H7 (cell line): Measurements from ENCODE around the gene IL17RC. TPM values are rescaled to one million over a fixed set of nuclear protein-coding genes. Genes with fewer than 3 reads are reported as not detected.

Experiments
- DNase-seq: peaks from one replicate; pipeline ENCODE4 v3.0.0; 2012
- H3K27me3 ChIP-seq: 2 replicates; pipeline ENCODE4 v1.6.0; 2011; ENCODE audit warnings: mild to moderate bottlenecking, low read length; ENCODE audit not compliant: control insufficient read depth, insufficient read depth
- H3K36me3 ChIP-seq: replicated peaks from 2 replicates; pipeline ENCODE4 v1.5.1; 2011; ENCODE audit warnings: low read length; ENCODE audit not compliant: control insufficient read depth, insufficient read depth
- H3K4me3 ChIP-seq: 2 replicates; pipeline ENCODE4 v1.5.1; 2011; ENCODE audit warnings: low read depth, mild to moderate bottlenecking, control low read depth, low read length, moderate library complexity; ENCODE audit not compliant: insufficient read depth
- total RNA-seq: library from RNA; depleted of rRNA; stranded (reverse); fragments of >200 nt; shearing (Covaris generic); gene quantifications from 2 replicates; pipeline ENCODE4 v1.2.3, GENCODE V29; 2014

Gene IL17RC
- total RNA-seq, 1 experiment from 2014 or later = 11.6 TPM

- H3K27me3 ChIP-seq = no peaks in the 10 kb centered on the region
- DNase-seq = peak; percentile 82
- H3K4me3 ChIP-seq = no peak within 1 kb of the TSS
- no peaks in the 10 kb centered on the region; the same call in 1 of the 2 replicates for H3K36me3 ChIP-seq
These were observed 14.3 kb upstream of the IL17RC start, which contains the start of gene IL17RE for GRCh38 chr3:9902372-9903237. TSS of gene IL17RE (plus strand) at chr3:9902848. CDS start at chr3:9902933, 85 bp downstream.

DNA sequence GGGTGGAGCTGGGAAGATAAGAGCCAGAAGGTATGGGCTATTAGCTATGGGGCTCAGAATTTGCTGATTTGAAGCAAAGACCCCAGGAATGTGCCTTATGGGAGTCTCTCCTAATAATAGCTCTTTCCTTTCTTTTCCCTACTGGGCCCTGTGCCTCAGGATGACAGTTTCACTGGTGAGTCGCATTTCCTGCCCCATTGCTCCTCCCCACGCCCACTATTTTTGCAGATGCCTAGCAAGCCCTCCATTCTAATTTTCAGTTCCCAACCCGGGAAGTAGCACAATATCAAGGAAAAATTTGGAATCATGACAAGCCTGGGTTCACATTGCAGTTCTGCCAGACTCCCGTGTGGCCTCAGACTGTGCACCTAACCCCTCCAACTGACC lies 13.7 kb upstream of the IL17RC start:
- H3K27me3 ChIP-seq = no peaks in the 10 kb centered on the region
- no peaks in the 10 kb centered on the region; the same call in 1 of the 2 replicates for H3K36me3 ChIP-seq
- DNase-seq = no peak
- H3K4me3 ChIP-seq = no peak overlapping the region

DNA sequence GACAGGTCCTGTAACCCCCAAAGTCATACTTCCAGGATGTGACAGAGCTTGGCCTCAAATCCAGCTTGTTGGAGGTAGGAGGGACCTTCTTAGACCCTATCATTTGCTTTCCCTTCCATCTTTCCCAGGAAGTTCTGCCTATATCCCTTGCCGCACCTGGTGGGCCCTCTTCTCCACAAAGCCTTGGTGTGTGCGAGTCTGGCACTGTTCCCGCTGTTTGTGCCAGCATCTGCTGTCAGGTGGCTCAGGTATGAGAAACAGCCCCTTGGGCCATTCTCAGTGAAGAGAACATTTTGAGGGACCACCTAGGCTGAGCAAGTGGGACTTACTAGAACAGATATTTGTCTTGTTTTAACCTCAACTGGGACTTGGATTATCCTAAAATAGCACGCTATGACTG lies 13.0 kb upstream of the IL17RC start:
- H3K36me3 ChIP-seq = no peaks in the 10 kb centered on the region; the same call in 1 of the 2 replicates
- H3K4me3 ChIP-seq = no peak overlapping the region
- DNase-seq = no peak
- no peaks in the 10 kb centered on the region for H3K27me3 ChIP-seq

GRCh38 chr3:9906480-9906879 lies 10.4 kb upstream of the IL17RC start:
- Histone ChIP-seq H3K27me3 (no peaks in the 10 kb centered on the region), H3K36me3 (no peaks in the 10 kb centered on the region; the same call in 1 of the 2 replicates), H3K4me3 (no peak overlapping the region)
- no peak for DNase-seq

DNA sequence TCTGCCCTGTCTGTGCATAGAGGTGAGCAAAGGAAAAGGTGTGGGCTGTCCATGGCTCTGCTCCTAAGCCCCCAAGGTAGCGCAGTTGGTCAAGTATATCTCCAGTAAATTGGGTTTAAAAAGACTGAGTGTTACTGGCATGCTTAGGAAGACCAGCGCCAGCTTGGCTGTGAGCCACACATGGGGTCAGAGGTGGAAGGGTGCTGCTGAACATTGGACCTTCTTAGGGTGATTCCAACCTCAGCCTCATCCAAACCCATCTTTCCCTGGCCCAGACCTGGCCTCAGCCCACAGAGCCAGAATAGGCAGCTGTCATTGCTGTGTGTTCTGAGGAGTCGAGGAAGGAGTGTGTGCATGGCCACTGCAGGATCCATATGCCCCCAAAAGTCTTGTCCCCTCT lies 8.6 kb upstream of the IL17RC start:
- Histone ChIP-seq H3K4me3 (no peak overlapping the region), H3K36me3 (no peaks in the 10 kb centered on the region; the same call in 1 of the 2 replicates), H3K27me3 (no peaks in the 10 kb centered on the region)
- no peak for DNase-seq

GRCh38 chr3:9909221-9910013 lies 7.5 kb upstream of the IL17RC start:
- H3K36me3 ChIP-seq = no peaks in the 10 kb centered on the region; the same call in 1 of the 2 replicates
- no peak overlapping the region for H3K4me3 ChIP-seq
- H3K27me3 ChIP-seq = no peaks in the 10 kb centered on the region; the same call in 1 of the 2 replicates
- no peak for DNase-seq

DNA sequence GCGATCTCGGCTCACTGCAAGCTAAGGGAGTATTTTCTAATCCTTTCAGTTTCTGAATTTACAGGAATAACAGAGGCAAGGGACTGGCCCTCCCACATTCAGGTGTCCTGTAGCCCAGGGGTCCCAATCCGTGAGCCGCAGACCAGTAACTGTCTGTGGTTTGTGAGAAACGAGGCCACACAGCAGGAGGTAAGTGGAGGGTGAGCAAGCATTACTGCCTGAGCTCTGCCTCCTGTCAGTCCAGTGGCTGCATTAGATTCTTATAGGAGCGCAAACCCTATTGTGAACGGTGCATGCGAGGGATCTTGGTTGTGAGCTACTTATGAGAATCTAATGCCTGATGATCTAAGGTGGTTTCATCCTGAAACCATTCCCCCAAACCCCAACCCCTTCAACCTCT lies 5.0 kb upstream of the IL17RC start:
- Histone ChIP-seq H3K4me3 (no peak overlapping the region), H3K36me3 (no peaks in the 10 kb centered on the region), H3K27me3 (peaks cover 3% of the 10 kb centered on the region)
- DNase-seq = no peak

DNA sequence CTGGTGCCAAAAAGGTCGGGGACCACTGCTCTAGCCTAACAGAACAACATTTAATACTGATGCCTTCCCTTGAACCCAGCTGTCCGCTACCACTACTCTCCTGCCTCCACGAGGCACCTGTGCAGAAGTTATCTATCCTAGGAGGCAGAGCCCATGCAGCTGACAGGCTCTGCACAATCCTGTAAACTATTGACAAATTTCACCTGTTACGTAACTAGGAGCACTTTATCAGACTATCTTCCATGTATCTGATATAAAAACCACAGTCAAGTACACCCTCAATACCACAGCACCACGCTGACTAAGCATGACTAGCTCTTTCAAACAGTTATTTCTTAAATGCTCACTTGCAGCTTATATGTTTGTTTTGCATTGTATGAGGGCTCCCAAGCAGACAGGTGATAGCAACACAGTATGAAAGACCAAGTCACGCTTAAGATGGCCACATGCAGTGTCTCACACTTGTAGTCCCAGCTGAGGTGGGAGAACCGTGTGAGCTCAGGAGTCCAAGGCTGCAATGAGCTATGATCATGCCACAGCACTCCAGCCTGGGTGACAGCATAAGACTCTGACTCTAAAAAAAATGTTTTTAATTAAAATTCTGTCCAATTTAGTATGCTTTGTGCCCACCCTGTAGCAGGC lies 4.5 kb upstream of the IL17RC start:
- Histone ChIP-seq H3K36me3 (no peaks in the 10 kb centered on the region), H3K27me3 (peaks cover 3% of the 10 kb centered on the region), H3K4me3 (no peak overlapping the region)
- no peak for DNase-seq

GRCh38 chr3:9913601-9914000 lies 3.3 kb upstream of the IL17RC start:
- Histone ChIP-seq H3K27me3 (peaks cover 3% of the 10 kb centered on the region), H3K36me3 (no peaks in the 10 kb centered on the region), H3K4me3 (no peak overlapping the region)
- DNase-seq = no peak

GRCh38 chr3:9914011-9914410 lies 2.9 kb upstream of the IL17RC start:
- DNase-seq = no peak
- Histone ChIP-seq H3K27me3 (peaks cover 3% of the 10 kb centered on the region), H3K36me3 (no peaks in the 10 kb centered on the region), H3K4me3 (no peak overlapping the region)

DNA sequence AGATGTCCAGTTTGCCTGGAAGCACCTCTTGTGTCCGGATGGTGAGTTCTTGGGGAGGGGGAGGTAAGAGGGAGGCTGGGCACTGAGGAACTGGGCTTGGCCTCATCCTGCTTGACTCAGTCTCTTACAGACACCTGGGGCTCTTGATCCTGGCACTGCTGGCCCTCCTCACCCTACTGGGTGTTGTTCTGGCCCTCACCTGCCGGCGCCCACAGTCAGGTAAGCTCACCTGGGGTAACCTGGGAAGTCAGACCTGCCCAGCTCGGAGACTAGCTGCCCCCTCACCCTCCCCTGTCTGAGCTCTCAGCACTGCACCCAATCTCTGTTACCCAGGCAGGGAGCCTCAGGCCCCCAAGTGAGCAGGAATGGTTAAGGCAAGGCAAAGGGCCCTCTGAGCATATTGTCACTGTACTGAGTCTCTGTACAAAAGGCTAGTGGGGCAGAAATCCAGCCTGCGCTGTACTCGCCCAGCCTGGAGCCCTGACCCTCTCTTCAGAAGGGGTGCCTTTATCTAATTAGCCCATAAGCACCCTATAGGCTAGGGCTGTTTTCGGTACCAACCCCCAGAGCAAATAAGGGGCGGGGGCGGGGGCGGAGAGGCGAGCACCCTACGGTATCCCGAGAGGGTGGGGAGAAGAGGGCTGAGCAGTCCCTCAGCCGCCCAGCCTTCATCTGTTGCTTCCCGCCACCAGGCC lies 2.2 kb upstream of the IL17RC start:
- peak; percentile 85 for DNase-seq
- peak overlapping the region; percentile 69 for H3K4me3 ChIP-seq
- no peaks in the 10 kb centered on the region for H3K36me3 ChIP-seq
- peaks cover 3% of the 10 kb centered on the region for H3K27me3 ChIP-seq

DNA sequence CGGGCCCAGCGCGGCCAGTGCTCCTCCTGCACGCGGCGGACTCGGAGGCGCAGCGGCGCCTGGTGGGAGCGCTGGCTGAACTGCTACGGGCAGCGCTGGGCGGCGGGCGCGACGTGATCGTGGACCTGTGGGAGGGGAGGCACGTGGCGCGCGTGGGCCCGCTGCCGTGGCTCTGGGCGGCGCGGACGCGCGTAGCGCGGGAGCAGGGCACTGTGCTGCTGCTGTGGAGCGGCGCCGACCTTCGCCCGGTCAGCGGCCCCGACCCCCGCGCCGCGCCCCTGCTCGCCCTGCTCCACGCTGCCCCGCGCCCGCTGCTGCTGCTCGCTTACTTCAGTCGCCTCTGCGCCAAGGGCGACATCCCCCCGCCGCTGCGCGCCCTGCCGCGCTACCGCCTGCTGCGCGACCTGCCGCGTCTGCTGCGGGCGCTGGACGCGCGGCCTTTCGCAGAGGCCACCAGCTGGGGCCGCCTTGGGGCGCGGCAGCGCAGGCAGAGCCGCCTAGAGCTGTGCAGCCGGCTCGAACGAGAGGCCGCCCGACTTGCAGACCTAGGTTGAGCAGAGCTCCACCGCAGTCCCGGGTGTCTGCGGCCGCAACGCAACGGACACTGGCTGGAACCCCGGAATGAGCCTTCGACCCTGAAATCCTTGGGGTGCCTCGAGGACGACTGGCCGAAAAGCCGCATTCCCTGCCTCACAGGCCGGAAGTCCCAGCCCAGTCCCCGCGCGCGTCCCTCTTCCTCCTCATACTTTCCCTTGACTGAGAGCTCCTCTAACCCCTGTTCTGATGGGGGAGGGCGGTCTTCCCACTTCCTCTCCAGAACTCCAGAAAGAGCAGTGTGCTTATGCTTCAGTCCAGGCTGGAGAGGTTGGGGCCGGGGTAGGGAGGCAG lies 1.4 kb upstream of the IL17RC start:
- DNase-seq = peak; percentile 77
- Histone ChIP-seq H3K4me3 (peak overlapping the region; percentile 69), H3K27me3 (peaks cover 3% of the 10 kb centered on the region), H3K36me3 (no peaks in the 10 kb centered on the region)

DNA sequence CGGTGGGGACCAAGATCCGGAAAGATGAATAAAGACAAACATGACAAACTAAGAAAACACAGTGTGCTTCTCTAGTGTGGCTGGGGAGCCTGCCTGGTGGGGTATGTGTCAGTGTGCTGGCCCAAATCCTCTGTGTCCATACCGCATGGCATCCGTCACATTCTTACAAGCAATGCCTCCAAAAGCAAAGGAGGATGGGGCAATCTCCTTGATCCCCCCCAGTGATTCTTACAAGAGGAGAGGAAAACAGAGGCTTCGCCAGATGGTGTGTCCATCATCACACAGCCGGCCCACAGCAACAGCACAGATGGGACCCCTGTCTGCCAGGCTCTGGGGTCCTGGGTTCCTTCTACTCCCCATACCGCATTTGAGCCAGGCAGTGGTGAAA lies 558 bp upstream of the IL17RC start:
- no peak for DNase-seq

More for the DNA sequence above, 558 bp upstream of the IL17RC start:
- Histone ChIP-seq H3K27me3 (peaks cover 3% of the 10 kb centered on the region), H3K4me3 (0 out of 2 replicates have a peak overlapping the region, but pooled peaks have one; percentile 12), H3K36me3 (no peaks in the 10 kb centered on the region)
